ENCODE measurements around the gene MTMR10. TPM values are rescaled to one million over a fixed set of nuclear protein-coding genes. Genes with fewer than 3 reads are reported as not detected.

The MTMR10 gene
- total RNA-seq, 1 donor from 2014 or later: 6.6 TPM

DNA sequence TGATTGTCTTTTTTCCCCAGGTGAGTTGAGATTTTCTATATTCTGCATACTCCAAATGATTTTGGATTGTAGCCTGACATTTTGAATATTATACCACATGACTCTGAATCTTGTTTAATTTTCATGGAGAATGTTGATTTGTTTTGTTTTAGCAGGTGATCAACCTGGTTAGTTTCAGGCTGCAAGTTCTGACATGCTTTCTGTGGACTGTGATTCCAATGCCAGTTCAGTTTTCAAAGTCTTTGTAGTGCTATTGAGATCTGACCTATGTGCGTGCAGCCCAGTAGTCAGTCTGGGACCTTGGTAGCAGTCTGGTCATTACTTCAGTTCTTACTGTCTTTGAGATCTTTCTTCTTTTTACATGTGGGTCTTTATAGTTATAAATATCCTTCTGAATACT, 18.6 kb upstream of the MTMR10 start:
- no peak for FAIRE-seq
- Histone ChIP-seq H3K4me3 (ENCODE audit: low read depth, low read length) (no peak overlapping the region), H3K36me3 (ENCODE audit: control insufficient read depth, insufficient read depth, low read length) (no peaks in the 10 kb centered on the region), H3K27me3 (ENCODE audit: control insufficient read depth, insufficient read depth, low read length) (no peaks in the 10 kb centered on the region)
- DNase-seq (ENCODE audit: low read depth): peak; percentile 79
- TF ChIP-seq, protein P1, sequence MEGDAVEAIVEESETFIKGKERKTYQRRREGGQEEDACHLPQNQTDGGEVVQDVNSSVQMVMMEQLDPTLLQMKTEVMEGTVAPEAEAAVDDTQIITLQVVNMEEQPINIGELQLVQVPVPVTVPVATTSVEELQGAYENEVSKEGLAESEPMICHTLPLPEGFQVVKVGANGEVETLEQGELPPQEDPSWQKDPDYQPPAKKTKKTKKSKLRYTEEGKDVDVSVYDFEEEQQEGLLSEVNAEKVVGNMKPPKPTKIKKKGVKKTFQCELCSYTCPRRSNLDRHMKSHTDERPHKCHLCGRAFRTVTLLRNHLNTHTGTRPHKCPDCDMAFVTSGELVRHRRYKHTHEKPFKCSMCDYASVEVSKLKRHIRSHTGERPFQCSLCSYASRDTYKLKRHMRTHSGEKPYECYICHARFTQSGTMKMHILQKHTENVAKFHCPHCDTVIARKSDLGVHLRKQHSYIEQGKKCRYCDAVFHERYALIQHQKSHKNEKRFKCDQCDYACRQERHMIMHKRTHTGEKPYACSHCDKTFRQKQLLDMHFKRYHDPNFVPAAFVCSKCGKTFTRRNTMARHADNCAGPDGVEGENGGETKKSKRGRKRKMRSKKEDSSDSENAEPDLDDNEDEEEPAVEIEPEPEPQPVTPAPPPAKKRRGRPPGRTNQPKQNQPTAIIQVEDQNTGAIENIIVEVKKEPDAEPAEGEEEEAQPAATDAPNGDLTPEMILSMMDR (IDR thresholded peaks at IDR 0.05; ENCODE audit: insufficient read depth, low read length, severe bottlenecking): no peak

DNA sequence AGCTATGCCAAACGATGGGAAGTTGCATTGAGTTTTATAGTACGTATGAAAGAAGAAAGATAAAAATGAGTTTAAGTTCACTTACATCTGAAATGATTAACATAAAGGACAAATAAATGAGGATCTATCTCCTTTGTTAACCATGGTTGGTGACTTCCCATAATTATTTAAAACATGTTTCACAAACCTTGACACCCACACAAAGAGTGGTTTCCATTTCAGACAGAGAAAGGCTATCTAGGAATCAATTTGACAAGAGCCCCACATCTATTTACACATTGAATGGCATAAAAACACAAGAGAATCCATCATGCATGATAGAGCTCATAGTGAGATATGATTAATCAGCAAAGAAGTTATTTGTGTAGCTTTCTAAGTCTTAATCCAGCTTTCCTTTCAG, 14.2 kb upstream of the MTMR10 start:
- no peaks in the 10 kb centered on the region for H3K27me3 ChIP-seq (ENCODE audit: control insufficient read depth, insufficient read depth, low read length)
- FAIRE-seq (peak; percentile 40), DNase-seq (ENCODE audit: low read depth) (no peak)
- H3K36me3 ChIP-seq (ENCODE audit: control insufficient read depth, insufficient read depth, low read length): no peaks in the 10 kb centered on the region
- TF ChIP-seq, protein P1 (IDR thresholded peaks at IDR 0.05; ENCODE audit: insufficient read depth, low read length, severe bottlenecking): no peak
- H3K4me3 ChIP-seq (ENCODE audit: low read depth, low read length): no peak overlapping the region

DNA sequence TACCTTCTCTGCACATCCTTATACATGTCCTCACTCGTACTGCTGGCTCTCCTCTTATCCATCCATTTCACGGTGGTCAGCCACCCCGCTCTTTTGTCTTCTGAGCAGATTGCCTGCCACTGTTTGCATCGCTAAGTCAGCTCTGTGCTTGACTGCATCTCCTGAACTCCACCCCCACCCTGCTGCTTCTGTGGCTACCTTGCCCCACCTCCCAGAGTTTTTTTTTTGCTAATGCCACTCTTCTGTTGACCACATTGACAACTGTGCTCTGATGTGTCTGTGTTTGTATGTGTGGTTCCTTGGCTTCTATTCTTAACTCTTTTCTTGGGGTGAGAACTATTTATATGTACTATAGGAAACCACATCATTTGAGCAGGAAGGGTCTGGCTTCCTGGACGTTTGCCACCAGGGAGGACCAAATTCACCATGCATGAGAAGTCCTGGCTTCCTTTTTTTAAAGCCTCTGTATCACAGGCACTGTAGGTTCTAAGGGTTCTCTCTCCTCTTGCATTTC, 12.8 kb upstream of the MTMR10 start:
- TF ChIP-seq, protein P1 (IDR thresholded peaks at IDR 0.05; ENCODE audit: insufficient read depth, low read length, severe bottlenecking): no peak
- Histone ChIP-seq H3K27me3 (ENCODE audit: control insufficient read depth, insufficient read depth, low read length) (no peaks in the 10 kb centered on the region), H3K4me3 (ENCODE audit: low read depth, low read length) (no peak overlapping the region), H3K36me3 (ENCODE audit: control insufficient read depth, insufficient read depth, low read length) (no peaks in the 10 kb centered on the region)
- FAIRE-seq: no peak
- DNase-seq (ENCODE audit: low read depth): no peak

DNA sequence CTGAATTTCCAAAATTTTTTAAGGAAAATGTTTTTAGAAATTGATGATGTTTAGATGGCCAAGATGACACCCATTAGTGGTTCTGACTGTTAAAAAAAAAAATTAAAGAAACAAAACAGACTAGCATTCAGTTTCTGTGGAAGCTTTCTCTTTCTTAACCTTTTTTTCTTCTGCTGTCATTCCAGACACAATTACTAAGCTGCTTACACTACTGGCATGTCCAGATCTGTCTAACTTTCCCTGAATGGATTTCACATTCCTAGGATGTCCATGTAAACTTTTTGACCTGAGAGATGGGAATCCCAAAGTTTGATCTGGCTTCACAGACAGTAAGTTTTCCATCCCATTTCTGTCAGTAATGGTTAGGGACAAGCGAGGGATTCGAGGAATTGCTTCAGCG, 10.3 kb upstream of the MTMR10 start:
- Histone ChIP-seq H3K27me3 (ENCODE audit: control insufficient read depth, insufficient read depth, low read length) (no peaks in the 10 kb centered on the region), H3K4me3 (ENCODE audit: low read depth, low read length) (no peak overlapping the region)
- no peak for FAIRE-seq

DNA sequence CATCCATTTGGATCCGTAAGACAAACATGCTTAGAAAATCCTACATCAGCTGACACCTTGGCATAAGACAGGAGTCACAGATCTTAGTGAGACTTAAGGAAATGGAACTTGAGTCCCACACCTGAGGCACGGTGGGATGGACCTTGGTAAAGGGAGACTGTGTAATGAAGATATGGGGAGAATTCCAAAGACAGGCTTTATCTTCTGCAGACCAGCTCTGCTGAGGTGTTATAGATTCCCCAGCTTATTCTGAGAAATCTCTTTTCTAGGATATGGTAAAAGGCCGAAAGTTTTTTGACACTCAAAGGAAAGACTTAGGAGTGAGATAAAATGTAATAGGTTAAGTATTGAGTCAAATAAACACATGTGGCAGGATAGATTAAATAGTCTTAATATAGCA, 8.3 kb upstream of the MTMR10 start:
- H3K4me3 ChIP-seq (ENCODE audit: low read depth, low read length): no peak overlapping the region
- no peak for FAIRE-seq
- TF ChIP-seq, protein P1 (IDR thresholded peaks at IDR 0.05; ENCODE audit: insufficient read depth, low read length, severe bottlenecking): no peak
- H3K27me3 ChIP-seq (ENCODE audit: control insufficient read depth, insufficient read depth, low read length): no peaks in the 10 kb centered on the region
- no peaks in the 10 kb centered on the region for H3K36me3 ChIP-seq (ENCODE audit: control insufficient read depth, insufficient read depth, low read length)
- no peak for DNase-seq (ENCODE audit: low read depth)

More for the DNA sequence above, 10.3 kb upstream of the MTMR10 start:
- peak; percentile 87 for DNase-seq (ENCODE audit: low read depth)
- TF ChIP-seq, protein P1 (IDR thresholded peaks at IDR 0.05; ENCODE audit: insufficient read depth, low read length, severe bottlenecking): no peak
- H3K36me3 ChIP-seq (ENCODE audit: control insufficient read depth, insufficient read depth, low read length): no peaks in the 10 kb centered on the region

DNA sequence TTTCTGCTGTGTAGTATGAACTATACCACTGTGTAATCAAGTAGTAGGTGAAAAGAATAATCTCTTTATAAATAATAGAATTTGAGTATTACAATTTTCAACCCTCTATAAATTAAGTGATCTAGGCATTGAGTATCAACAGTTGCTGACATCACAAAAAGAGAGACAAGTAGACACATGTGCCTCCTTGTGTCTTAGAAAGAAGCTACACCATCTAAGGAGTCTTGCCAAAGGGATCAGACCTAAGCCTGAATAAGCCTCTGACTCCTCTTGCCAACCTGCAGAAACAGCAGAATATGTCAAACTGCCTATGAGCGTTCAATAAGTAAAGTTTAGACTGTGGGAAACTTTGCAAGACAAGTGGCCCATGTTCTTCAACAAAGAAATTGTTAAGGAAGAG, 5.8 kb upstream of the MTMR10 start:
- FAIRE-seq (no peak), DNase-seq (ENCODE audit: low read depth) (peak; percentile 76)
- H3K36me3 ChIP-seq (ENCODE audit: control insufficient read depth, insufficient read depth, low read length): no peaks in the 10 kb centered on the region
- no peak overlapping the region for H3K4me3 ChIP-seq (ENCODE audit: low read depth, low read length)
- H3K27me3 ChIP-seq (ENCODE audit: control insufficient read depth, insufficient read depth, low read length): no peaks in the 10 kb centered on the region
- TF ChIP-seq, protein P1 (IDR thresholded peaks at IDR 0.05; ENCODE audit: insufficient read depth, low read length, severe bottlenecking): peak; percentile 15

All from bronchial epithelial cell (primary cell).